GM18502 (cell line): Measurements from ENCODE around the gene STRA6.
"Not testable (repeated sequence)": the region's sequence is repeated elsewhere in the genome, so short reads cannot be mapped to it uniquely, and the experiment has no call there.

Source experiments
- ATAC-seq: cut with Tn5 transposase; IDR thresholded peaks from one replicate; pipeline ENCODE4 v1.9.1; 2021; ENCODE audit warnings: mild to moderate bottlenecking; ENCODE audit not compliant: unreplicated experiment, poor library complexity

Gene STRA6

DNA sequence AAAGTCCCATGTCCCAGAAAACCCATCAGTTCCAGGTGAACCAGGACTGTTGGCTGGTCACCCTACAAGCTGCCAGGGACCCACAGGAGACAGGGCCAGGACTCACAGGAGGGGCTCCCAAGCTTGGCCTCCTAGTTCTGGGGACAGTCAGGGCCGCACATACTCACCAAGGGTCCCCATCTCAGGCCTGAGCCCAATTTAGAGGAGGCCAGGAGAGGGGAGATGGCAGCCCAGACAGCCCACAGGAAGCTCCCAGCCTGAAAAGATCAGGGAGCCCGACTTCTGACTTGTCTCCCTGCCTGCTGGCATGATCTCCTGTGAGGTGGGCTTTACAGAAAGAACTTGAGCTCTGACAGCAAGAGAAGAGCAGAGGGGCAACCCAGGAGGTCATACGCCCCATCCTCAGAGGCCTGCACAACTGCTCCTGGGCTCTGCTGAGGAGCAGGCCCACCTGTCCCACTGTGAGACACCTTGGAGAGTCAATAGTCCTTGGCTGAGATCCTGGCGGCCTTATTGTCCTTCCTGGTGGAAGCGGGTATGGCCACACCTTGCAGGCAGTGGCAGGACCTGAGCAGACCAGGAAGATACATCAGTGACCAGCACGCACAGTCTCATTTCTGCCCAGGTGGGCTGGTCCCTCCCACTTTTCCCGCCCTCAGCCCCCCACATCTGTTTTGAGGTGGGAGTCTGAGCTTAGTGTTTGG is 31.6 kb downstream of the STRA6 start:
- ATAC-seq: no peak

- no peak for ATAC-seq
Observed at GRCh38 chr15:74170071-74170844, 32.3 kb downstream of the STRA6 start.

- ATAC-seq: no peak
Observed at GRCh38 chr15:74168711-74169126, 33.9 kb downstream of the STRA6 start.

- no peak for ATAC-seq
Observed at GRCh38 chr15:74167891-74168331, 34.7 kb downstream of the STRA6 start.

GRCh38 chr15:74165461-74165860 is 37.1 kb downstream of the STRA6 start:
- ATAC-seq: no peak

DNA sequence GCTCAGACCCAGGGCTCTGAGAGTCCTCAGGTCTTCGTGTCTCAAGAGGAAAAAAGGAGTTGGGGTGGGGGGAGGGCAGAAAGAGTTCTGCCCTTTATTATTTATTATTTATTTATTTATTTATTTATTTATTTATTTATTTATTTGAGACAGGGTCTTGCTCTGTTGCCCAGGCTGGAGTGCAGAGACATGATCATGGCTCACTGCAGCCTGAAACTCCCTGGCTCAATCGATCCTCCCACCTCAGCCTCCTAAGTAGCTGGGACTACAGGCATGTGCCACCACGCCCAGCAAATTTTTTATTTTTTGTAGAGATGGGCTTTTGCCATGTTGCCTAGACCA is 40.4 kb downstream of the STRA6 start:
- ATAC-seq: not testable (repeated sequence)

GRCh38 chr15:74160390-74160789 is 42.2 kb downstream of the STRA6 start:
- not testable (repeated sequence) for ATAC-seq

DNA sequence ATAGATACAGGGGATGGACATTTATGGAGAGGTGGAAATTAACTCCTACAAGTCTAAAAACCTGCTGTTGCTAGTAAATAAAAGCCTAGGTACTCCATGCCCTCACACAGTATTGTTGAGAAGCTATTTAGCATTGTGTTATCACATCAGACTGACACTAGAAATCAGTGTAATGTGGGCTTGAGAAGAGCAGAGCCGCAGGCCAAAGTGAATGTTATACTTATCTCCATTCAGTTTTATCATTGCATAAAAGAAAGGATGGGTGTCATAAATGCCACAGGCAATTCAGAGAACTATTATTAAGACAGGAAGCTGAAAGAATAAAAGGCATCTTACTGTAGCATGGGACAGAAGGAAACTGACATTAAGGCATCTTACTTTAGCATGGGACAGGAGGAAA is 42.8 kb downstream of the STRA6 start:
- ATAC-seq: no peak

- peak; percentile 79 for ATAC-seq
Observed at GRCh38 chr15:74158855-74159650, 43.5 kb downstream of the STRA6 start.

DNA sequence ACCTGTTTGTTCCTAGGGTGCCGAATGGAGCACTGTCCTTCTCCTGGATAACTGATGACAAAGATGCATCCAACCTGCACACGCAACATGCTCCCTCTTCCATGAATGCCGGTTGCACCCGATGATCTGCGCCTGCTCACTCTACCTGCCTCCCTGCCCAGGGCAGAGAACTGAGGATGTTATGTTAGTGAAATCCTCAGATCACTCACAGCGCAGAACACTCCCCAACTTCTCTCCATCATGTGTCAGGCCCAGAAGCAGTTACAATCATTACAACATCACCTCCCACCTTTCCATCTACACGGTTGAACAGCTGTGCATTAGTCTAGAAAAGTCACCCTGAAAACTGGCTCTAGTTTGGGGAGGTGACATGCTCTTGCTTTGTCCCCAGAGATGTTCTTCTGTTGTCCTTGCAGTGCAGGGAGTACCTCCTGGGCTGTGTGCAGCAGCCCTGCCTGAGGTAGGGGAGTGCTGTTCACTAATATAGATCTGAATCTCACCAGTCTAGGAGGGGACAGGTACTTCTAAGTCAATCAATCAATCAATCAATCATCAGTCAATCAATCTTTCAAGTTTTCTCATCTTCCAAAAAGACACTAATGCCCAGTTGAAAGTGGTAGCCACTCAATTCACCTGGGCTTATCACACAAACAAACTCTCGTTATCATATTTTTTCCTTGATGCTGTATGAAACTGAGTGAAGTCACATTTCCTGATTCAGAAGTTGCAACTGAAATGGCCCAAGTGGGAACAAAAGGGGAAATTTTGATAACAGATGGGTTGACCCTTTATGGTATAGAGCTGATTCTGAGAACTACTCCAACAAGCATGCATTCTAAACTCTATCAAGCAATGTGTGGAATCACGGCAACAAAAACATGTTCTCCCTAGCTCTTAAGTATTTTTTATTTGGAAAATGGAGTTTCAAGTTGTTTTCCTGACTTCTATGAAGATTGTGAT is 44.4 kb downstream of the STRA6 start:
- no peak for ATAC-seq

DNA sequence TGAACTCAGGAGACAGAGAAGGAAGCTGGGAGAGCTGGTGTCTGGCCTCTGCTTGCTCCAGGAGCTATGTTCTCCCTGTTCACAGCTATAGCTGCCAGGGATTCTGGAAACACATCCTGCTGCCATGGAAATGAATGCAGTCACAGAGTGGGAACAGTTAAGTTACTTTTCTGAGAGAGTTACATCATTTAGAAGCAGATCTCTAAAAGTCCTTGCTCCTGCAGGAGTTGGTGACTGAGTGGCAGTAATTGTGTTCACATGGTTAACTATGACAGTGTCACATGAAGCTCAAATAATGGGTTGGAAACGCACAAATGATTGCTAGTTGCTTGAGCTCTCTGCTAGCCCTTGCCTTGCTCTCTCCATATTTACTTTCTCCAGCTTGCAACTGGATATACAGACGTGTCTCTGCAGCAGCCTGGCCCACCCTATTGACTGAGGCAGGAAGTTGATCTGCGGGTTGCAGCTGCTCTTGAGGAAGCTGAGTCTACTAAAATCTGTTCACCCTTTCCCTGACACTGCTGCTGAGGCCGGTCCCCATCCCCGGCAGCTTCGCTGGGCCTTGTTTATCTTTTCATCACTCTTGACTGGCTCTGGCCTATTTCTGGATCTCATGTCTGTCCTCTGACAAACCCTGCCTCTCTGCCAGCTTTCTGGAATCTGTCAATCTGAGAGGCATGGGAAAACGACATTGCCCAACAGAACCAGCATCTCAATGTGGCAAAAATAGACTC is 45.7 kb downstream of the STRA6 start:
- no peak for ATAC-seq

DNA sequence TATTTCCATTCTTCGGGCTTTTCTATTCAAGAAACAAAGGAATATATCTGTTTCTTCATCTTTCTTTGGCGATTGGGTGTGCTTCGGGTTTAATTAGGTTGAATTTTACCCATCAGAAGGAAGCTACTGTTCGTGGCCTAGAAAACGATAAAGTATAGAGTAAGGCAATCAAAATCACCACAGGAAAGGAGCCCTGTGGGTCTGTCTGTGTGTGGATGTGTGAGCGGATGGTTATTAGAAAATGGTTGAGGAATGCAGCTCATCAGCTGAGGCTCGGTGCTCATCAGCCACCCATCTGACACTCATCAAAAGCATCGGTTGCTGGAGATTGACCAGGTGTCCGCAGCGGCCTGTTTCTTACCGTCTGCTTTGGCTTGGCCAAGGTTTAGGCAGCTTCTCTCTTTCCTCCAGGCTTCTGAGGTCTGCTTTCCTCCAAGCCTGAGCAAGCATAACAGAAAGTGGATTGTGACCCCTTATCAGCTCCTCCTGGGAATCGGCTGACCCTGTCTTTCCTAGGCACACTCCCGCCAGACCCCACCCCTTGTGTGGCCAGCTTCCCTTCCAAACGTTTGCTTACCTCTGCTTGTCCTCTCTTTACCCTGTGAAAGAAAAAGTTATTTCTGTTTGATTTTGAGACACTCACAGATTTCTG is 46.7 kb downstream of the STRA6 start:
- no peak for ATAC-seq

DNA sequence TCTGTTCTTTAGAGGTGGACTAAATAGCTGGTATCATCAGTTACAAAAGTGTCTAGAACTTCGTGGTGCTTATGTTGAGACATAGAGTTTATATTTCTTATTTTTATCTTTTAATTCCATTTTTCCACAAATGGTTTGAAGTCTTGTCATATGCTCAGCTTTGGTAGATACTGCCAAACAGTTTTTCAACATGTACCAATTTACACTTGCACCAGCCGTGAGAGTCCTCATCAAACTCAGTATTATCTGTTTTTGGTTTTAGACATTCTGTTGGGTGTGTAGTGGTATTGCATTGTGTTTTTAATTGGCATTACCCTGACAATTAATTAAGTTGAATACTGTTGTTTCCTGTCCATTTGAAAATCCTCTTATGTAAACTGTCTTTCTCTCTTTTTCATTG is 55.5 kb downstream of the STRA6 start:
- no peak for ATAC-seq

DNA sequence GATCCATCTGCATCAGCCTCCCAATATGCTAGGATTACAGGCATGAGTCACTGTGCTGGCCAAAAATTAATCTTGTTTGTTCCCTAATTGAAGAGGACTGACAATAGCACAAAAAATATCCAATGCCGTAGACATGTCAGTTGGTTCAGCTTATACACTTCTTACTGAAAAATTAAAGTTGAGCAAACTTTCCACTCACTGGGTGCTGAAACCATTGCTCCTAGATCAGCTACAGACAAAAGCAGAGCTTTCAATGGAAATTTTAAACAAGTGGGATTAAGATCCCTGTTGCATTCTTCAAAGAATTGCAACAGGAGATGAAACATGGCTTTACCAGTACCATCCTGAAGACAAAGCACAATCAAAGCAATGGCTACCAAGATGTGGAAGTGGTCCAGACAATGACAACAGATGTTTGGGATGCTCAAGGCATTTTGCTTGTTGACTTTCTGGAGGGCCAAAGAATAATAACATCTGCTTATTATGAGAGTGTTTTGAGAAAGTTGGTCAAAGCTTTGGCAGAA is 56.2 kb downstream of the STRA6 start:
- ATAC-seq: no peak

GRCh38 chr15:74144153-74144775 is 58.3 kb downstream of the STRA6 start:
- ATAC-seq: no peak

GRCh38 chr15:74141591-74141990 is 61.0 kb downstream of the STRA6 start:
- ATAC-seq: no peak

DNA sequence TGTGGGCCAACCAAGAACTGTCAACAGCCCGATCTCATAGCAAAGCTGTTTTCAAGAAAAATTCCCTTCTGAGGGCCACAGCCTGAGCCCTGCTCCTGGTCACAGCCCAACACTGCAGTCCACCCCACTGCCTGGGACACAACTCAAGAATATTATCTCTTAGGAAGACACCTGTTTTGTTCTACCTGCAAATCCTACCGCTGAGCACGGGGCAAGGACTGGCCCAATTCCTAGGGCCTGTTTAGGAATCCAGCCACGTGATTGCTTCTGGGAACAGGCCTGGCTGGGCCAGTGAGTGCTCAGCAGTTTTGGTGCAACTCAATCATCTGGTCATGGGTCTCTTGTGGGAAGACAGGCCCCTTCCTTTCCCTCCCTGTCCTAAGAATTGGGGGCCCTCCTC is 63.9 kb downstream of the STRA6 start:
- ATAC-seq: no peak

DNA sequence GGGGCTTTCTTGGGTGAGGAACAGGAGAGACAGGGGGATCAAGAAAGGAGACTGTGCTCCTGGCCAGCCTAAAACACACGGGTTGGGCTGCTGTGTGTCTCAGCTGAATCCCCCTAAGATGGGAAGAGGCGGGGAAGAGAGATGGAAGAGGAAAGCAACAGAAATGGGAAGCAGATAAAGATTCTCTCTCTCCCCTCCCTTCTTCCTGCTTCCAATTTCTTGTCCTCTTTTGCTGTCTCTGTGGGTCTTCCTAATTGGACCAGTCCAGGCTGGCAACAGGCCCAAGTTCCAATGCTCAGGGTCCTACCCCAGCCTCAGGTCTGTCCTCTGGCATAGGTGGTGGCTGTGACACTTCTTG is 65.1 kb downstream of the STRA6 start:
- no peak for ATAC-seq
